HG02981 (cell line): ENCODE data around the gene THAP5.

ENCODE experiments used
- ATAC-seq: cut with Tn5 transposase; IDR thresholded peaks from one replicate; pipeline ENCODE4 v1.9.1; 2021; ENCODE audit warnings: mild to moderate bottlenecking, moderate library complexity; ENCODE audit not compliant: unreplicated experiment

THAP5 gene, protein sequence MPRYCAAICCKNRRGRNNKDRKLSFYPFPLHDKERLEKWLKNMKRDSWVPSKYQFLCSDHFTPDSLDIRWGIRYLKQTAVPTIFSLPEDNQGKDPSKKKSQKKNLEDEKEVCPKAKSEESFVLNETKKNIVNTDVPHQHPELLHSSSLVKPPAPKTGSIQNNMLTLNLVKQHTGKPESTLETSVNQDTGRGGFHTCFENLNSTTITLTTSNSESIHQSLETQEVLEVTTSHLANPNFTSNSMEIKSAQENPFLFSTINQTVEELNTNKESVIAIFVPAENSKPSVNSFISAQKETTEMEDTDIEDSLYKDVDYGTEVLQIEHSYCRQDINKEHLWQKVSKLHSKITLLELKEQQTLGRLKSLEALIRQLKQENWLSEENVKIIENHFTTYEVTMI

DNA sequence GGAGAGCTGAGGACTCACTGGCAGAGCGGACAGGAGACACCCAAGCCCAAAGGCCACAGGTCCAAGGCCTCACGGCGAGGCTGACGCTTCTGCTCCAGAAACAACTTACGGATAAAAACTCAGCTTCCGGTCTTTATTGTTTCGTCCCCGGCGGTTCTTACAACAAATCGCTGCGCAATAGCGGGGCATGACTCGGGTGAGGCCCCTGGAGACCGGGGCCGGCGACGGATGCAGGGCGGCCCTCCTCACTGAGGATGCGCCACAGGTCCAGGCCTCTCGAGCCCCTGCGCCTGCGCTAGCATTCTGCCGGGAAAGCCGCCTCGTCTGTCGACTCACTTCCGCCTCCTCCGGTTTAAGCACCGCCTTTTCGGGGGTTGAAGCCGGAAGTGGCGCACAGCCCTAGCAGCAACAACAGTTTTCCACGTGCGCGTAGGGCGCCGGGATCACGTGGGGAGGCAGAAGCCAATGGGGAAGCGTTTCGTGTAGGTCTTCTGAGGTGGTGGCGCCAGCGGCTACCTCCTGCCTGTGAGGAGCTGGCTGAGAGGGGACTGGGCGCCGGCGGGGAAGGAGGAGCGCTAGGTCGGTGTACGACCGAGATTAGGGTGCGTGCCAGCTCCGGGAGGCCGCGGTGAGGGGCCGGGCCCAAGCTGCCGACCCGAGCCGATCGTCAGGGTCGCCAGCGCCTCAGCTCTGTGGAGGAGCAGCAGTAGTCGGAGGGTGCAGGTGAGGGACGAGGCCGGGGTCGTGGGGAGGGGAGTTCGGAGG lies at the start of gene THAP5, which contains the start of gene DNAJB9:
Gene THAP5 (minus strand): TSS at position 326 of the 765 bp plus-strand sequence. CDS start 137 bp downstream, at position 189.
Gene DNAJB9 (plus strand): TSS at position 494 of the 765 bp plus-strand sequence. CDS start 1,853 bp downstream, outside the sequence.
- ATAC-seq, result peak; percentile 92

DNA sequence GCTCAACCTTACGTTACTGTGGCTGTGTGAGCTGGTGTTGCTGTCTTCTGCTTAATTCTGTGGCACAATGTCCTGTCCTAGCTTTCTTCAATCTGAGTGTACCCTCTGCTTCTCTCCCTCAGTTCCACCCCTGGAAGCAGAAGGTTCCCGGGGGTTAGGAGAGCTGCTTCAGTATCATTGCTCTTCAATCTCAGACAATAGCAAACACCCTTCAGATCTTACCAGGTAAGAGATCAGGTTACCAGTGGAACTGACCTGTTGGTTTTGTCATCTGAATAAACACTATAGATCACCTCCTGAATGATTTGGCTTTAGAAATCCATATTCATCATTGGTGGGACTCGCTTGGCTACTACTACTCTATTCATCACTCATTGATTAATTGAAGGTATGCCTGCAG lies 48.5 kb upstream of the THAP5 start:
- ATAC-seq, result no peak

DNA sequence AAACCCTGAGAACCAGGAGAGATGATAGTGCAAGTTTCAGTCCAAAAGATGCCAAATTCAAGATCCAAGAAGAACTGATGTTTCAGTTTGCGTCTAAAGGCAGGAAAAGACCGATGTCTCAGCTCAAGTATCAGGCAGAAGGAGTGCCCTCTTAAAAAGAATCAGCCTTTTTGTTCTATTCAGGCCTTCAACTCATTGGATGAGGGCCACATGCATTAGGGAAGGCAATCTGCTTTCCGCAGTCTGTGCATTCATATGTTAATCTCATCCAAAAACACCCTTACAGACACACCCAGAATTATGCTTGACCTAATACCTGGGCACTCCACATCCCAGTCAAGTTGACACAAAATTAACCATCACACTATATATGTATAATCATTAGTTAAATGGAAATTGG lies 45.4 kb upstream of the THAP5 start:
- ATAC-seq, result no peak

DNA sequence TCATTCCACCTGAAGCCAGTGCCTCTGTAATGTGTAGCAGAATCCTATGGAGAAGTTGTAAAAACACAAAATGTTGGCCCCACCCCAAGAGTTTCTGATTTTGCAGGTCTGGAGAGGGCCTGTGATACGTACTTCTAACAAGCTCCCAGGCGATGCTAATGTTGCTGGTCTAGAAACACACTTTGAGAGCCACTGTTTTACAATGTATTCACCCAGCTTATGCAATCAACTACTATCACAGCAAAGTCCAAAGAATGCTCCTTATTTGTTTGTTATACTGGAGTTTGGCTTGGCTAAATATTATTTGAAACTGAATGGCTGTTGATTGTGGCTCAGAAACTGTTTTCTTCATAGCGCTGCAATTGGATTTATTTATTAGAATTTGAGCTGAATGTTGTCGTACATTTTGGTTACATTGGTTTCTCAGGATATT lies 44.5 kb upstream of the THAP5 start:
- no peak for ATAC-seq

DNA sequence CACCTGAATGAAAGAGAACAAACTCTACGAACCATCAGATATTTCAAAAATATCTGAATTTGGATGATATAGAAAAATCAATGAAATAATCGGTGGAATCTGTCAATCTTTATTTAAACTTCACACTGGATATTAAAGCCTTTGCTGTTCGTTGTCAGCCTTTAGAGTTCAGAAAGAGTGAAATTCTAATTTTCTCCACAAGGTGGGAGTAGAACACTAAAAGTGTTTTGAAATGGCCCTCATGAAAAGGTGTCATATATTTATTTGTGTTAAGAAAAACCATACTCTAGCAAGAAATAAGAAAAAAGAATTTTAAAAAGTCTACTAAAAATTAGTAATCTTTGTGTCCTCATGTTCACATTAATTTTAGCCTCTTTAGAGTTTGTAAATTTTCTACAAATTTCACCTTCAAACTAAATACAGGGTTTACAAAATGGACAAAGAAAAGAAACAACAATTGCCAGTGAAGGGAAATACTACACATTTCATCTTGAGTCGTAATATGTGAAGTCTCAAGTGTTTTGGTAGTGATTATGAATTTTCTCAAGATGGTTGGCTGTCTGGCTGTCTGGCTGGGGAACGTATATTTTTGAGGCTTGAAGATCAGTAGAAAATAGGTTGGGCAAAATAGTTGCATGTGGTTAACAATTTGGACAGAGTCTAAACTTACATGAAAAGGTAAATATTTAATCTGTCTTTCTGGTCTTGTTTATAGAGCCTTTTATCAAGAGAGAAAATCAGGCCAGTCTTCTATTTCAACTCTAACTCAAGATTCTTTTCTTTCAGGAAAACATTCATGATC lies 43.8 kb upstream of the THAP5 start:
- no peak for ATAC-seq

DNA sequence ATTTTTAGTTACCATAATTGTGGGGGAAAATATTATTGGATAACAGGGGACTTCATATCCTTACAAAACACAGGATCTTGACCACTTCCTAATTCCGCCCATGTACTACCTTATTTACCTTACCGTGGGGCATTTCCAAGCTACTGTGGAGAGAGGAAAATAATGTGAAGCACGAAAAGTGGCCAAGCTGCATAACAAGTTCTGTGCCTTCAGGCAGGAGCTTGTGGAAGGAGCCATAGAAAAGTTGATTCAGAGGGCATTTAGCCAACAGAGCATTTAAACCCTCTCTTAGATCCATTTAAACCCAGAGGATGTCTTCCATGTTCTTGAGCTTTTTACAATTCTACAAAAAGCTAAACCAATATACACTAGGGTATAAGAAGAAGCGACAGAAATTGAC lies 41.8 kb upstream of the THAP5 start:
- no peak for ATAC-seq

DNA sequence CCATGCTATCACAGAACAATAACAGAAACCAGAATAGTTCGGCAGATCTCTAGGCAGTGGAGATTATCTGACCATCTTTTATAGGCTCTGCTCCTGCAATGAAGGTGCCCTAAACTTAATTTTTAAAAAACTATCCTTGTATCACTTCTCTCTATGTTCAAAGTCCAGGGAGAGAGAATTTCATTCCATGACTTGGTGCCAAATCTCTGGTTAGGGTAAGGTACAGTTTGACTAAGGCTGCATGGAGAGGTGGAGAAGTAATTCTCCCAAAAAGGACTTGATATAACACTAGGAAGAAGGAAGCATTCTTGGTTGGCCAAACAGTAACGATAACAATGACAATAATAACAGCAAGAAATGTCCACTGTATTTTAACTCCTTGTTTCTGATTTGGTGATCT lies 40.1 kb upstream of the THAP5 start:
- no peak for ATAC-seq

DNA sequence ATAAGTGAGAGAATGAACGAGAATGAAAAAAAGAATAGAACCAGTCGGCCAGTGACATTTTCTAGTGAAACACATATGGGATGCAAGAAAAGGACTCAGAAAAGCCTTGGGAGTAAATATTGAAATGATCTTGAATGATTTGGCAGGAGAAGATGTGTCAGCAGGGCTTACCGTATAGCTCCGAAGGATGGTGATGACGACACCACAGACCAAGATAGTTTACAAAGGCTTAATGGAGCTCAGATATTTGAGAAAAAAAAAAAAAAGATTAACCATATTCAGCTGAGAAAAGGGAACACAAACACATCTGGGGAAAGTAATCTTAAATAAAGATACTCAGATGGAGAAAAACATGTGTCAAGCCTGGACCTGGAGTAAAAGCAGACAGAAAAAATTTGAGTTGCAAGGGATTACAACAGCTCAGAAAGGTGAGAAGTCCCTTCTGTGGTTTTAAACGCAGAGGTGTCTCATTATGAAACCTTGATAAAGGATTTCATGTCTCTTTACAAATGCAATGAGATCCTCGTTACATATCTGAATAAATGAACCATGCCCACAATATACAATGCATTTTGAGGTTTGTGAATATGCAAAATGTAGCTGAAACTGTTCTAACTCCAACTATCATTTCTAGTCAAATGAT lies 36.2 kb upstream of the THAP5 start:
- ATAC-seq, result no peak

DNA sequence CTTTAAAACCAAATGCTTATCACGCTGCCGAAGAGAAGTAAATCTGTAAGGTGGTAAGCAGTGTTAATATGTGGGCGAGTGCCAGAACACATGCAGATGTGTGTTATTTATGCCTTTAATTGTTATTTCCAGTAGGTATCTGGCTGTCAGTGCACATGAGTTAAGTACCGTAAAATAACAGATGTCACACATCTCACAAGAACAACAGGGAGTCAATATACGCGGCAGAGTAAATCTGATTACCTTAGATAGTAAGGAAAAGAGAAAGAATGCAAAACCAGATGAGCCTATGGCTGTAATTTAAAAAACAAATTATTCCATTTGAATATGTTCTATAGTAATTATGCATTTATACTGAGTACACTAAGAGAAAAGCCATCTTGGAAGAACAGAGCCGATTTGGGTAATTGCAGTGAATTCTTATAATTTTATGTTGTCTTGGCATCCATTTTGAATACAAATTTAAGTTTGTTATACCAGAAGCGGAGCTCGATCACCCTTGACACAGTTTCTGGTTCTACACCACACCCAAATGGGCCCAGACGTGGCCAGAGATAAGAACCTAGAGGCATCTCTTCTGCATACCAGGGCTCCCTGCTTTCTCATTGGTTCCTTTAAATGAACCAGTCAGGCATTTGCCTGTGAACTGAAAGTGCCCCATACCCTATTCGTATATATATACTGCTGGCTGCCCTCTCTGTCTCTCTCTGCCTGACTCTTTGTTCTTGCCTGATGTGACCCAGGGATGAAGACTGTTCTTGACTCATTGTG lies 35.0 kb upstream of the THAP5 start:
- ATAC-seq, result no peak

DNA sequence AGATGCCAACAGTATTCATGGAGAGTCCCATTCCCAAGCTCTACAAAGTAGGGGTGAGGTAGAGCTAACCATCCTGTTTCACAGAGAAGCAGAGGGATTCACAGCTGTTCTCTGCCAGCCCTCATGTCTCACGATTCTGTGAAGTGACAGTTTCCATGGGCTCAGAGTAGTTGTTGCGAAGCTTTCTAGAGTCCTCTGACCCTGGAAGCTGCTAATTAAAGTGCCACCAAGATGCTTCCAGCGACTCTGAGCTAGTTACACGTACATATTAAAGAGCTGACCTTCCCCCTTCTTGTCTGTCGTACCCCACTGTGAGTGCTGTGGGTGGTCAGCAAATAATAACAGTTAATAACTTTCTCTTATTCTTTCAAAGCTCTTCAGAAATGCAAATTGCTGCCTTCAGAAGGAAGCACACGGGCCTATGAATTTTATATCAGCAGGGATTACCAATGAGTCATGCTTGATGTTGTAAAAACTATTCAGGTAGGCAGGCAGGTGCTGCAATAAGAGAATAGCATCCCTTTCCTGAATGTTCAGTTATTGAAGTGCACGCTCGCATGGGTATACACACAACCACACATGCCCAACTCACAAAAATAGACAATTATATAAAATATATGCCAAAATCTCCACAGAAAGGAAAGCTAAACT lies 34.3 kb upstream of the THAP5 start:
- ATAC-seq, result no peak

DNA sequence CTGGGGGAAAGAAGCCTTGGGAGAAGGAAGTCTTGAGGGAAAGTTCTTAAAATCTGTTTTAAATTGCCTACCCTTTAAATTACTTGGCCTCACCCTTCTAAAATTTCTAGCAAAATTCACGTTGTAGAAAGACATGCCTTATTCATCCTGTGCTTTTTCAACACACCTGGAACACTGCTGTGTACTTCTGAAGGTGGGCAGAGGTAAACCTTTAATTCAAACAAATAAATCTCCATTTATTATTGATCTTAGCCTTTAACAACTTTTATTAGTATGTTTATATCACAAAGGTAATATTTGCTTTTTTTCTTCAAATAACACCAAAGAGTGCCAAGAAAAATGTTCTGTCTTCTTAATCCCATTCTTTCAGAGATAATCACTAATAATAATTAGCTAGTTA lies 30.9 kb upstream of the THAP5 start:
- no peak for ATAC-seq

DNA sequence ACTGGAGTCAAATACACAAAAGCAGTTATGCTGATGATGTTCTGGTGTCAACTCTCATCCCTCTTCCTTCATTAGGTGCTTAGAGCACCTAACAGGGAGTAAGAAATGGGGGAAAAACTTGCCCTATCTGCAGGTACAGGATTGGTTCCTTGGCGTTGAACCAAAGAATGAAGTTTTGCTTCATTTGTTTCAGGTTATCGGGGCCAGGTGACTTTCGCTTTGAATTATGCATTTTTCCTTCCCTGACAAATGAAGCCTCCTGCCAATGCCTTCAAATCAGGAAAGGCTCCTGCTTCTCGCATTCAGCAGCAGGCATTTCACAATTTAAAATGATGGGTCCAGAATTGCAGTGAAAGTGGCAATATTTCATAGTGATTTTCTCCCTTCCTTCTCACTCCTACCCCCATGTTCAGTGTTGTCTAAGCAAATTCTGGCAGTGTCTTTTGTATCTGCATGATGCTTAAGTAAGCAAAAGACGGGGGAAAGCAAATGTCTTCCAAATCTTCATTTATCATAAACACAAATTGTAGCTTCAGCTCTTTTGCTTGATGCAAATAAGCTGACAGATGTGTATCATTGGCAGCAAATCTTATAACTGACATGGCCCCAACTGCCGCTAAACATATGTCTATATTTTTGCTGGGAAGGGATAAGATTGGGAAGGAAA lies 29.5 kb upstream of the THAP5 start:
- ATAC-seq, result no peak

DNA sequence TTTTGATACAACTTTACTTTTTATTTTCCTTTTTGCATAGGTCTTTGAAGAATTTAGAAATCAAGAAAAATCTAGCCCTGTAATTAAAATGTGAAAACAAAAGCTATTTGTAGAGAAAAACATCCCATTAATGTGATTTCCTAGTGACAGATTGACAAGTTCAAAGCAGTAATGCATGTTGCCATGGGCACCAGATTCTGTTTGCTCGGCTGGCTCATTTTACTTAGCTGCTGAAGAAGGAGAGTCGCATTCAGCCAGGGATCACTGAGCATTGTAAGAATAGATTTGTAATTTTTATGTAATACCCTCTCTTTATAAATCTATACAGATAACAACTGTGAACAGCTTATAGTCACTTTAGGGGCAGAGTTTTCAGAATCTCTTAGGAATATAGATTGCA lies 28.6 kb upstream of the THAP5 start:
- ATAC-seq, result no peak

DNA sequence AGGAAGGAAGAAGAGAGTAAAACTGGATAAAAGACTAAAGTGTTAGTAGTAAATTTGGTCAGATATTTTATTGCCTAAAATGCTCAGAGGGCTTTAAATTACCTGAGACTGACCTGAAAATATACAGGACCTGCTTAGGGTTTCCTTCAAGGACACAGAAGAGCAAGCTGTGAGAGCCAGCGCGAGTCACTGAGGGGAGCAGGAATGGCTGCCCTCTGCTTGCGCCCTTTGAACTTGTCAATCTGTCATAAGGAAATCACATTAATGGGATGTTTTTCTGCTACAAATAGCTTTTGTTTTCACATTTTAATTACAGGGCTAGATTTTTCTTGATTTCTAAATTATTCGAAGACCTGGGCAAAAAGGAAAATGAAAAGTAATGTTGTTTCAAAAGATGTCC lies 27.1 kb upstream of the THAP5 start:
- no peak for ATAC-seq

DNA sequence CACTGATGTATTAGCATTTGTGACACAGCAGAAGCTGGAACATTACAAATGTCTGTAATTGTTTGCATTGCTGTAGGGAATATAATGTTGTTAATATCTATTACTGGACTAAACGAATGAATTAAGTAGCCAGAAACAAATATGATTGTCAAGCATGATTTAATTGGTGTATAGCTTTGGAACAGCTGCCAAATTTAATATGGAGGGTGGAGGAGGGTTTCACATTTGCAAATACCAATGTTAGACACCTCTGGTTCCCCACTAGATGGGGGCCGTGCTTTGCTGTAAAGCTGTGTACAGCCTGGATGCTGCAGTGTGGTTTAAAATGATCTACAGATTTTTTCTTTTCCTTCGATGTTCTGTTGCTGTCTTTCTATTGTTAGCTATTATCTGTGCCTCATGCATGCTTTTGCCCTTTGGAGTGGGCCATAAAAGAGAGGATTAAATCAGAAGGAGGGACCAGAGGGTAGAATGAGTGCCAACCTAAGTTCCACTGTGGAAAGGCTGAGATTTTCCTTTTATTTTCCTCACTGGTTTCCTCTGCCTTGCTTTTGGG lies 23.2 kb upstream of the THAP5 start:
- no peak for ATAC-seq

DNA sequence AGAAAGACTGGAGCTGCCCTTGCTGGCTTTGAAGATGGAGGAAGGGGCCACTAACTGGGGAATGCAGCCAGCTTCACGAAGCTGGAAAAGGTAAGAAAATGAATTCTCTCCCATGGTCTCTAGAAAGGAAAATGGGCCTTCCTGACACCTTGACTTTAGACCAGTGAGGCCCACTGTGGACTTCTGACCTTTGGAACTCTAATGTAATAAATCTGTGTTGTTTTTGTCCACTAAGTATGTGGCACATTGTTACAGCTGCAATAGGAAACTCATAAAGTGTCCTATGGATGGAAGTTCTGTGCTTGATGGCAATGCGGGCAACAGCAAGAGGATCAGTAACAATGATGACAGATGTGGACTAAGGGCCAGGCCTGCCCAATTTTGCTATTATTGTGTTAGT lies 21.1 kb upstream of the THAP5 start:
- no peak for ATAC-seq

DNA sequence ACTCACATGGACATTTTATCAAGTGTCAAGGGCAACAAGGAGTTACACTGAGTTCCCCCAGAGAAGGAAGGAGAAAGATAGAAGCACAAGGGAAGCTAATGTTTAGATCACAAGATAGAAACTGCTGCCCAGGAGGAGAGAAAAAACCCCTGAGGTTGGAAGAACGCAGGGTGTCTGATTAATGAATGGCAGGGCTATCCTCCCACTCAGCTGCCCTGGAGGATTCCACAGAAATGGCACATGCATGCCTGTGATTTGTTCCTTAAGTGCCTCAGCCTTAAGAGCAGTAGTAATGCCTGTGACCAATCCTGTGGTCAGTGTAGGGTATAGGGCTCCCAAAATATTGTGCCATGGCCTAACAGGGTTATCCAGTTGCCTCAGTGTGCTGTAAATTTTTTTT lies 20.4 kb upstream of the THAP5 start:
- no peak for ATAC-seq

DNA sequence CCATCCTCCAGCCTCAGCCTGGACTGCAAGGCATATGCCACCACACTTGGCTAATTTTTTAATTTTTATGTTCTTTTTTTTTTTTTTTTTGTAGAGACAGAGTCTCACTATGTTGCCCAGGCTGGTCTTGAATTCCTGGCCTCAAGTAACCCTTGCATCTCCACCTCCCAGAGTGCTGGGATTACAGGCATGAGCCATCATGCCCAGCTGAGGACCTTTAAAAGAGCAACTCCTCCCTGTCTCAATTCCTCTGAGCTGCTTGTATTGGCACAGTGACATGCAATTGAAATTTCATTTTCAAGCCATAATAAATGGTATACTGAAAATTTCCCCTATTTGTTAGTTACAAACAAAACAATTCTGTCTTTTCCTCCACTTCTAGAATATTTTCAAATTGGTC lies 19.7 kb upstream of the THAP5 start:
- ATAC-seq, result no peak

DNA sequence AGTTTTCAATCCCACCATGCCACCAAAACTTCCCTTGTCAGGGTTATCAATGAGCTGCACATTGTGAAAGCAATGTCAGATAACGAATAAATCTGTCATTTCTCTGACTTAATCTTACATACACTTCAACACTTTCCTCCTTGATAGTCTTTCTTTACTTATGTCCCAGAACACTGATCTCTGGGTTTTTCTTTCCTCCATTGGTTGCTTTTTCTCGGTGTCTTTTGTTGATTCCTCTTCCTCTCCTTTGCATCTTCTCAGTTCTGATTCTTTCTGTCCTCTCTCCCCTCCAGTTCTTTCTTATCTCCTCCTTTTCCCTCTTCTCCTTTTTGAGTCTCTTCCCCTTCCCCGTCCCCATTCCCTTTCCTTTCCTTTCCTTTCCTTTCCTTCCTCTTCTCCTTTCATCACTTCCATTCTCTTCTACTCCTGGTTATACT lies 16.8 kb upstream of the THAP5 start:
- ATAC-seq, result no peak
